T-helper 2 cell treated with Interferon-gamma antibody and Interleukin-4, amounts not matched to agents 5 μg/mL and 100 μg/mL, for 36 hours (primary cell): ENCODE results near the gene SRRM4.
"Not testable (repeated sequence)": the region's sequence is repeated elsewhere in the genome, so short reads cannot be mapped to it uniquely, and the experiment has no call there.

ENCODE experiments used
- DNase-seq: peaks from one replicate; pipeline ENCODE4 v3.0.0; 2021; ENCODE audit warnings: low spot score
- H3K27ac Mint-ChIP-seq: one replicate; pipeline ENCODE4 v1.8.0; 2021; ENCODE audit warnings: mild to moderate bottlenecking, mixed read lengths
- H3K27me3 Mint-ChIP-seq: one replicate; pipeline ENCODE4 v1.8.0; 2021; ENCODE audit warnings: low read depth, mixed read lengths
- H3K36me3 Mint-ChIP-seq: one replicate; pipeline ENCODE4 v1.8.0; 2021; ENCODE audit warnings: low read depth, mixed read lengths
- H3K4me1 Mint-ChIP-seq: one replicate; pipeline ENCODE4 v1.8.0; 2021; ENCODE audit warnings: low read depth, mixed read lengths
- H3K4me3 Mint-ChIP-seq: one replicate; pipeline ENCODE4 v1.8.0; 2022; ENCODE audit warnings: mild to moderate bottlenecking, moderate library complexity, mixed read lengths
- H3K9me3 Mint-ChIP-seq: one replicate; pipeline ENCODE4 v1.8.0; 2021; ENCODE audit warnings: mixed read lengths

SRRM4 gene

GRCh38 chr12:119019166-119019565, 37.8 kb downstream of the SRRM4 start:
- DNase-seq, result no peak
- no peak overlapping the region for H3K4me3 Mint-ChIP-seq
- H3K4me1 Mint-ChIP-seq, result no peaks in the 10 kb centered on the region
- H3K27ac Mint-ChIP-seq, result no peak overlapping the region
- H3K9me3 Mint-ChIP-seq, result no peaks in the 10 kb centered on the region
- no peaks in the 10 kb centered on the region for H3K27me3 Mint-ChIP-seq
- H3K36me3 Mint-ChIP-seq, result no peaks in the 10 kb centered on the region

GRCh38 chr12:119020406-119021360, 39.3 kb downstream of the SRRM4 start:
- H3K4me1 Mint-ChIP-seq, result no peaks in the 10 kb centered on the region
- H3K27me3 Mint-ChIP-seq, result no peaks in the 10 kb centered on the region
- H3K27ac Mint-ChIP-seq, result no peak overlapping the region
- no peak for DNase-seq
- no peaks in the 10 kb centered on the region for H3K36me3 Mint-ChIP-seq
- H3K4me3 Mint-ChIP-seq, result no peak overlapping the region
- no peaks in the 10 kb centered on the region for H3K9me3 Mint-ChIP-seq

GRCh38 chr12:119024356-119024755, 43.0 kb downstream of the SRRM4 start:
- H3K4me3 Mint-ChIP-seq, result no peak overlapping the region

GRCh38 chr12:119025786-119026185, 44.4 kb downstream of the SRRM4 start:
- Mint-ChIP-seq H3K36me3 (no peaks in the 10 kb centered on the region), H3K27ac (no peak overlapping the region), H3K4me1 (no peaks in the 10 kb centered on the region)

More at GRCh38 chr12:119024356-119024755, 43.0 kb downstream of the SRRM4 start:
- H3K27ac Mint-ChIP-seq, result no peak overlapping the region
- no peaks in the 10 kb centered on the region for H3K36me3 Mint-ChIP-seq
- no peaks in the 10 kb centered on the region for H3K27me3 Mint-ChIP-seq
- H3K9me3 Mint-ChIP-seq, result no peaks in the 10 kb centered on the region
- no peaks in the 10 kb centered on the region for H3K4me1 Mint-ChIP-seq
- no peak for DNase-seq

GRCh38 chr12:119033332-119033731, 52.0 kb downstream of the SRRM4 start:
- not testable (repeated sequence) for H3K27me3 Mint-ChIP-seq, H3K4me3 Mint-ChIP-seq, H3K27ac Mint-ChIP-seq, H3K4me1 Mint-ChIP-seq, H3K9me3 Mint-ChIP-seq, H3K36me3 Mint-ChIP-seq, DNase-seq

More at GRCh38 chr12:119025786-119026185, 44.4 kb downstream of the SRRM4 start:
- no peak for DNase-seq
- Mint-ChIP-seq H3K9me3 (no peaks in the 10 kb centered on the region), H3K27me3 (no peaks in the 10 kb centered on the region), H3K4me3 (no peak overlapping the region)

GRCh38 chr12:119036878-119037825, 55.8 kb downstream of the SRRM4 start:
- Mint-ChIP-seq H3K27ac (no peak overlapping the region), H3K9me3 (no peaks in the 10 kb centered on the region), H3K36me3 (no peaks in the 10 kb centered on the region), H3K4me3 (no peak overlapping the region), H3K4me1 (no peaks in the 10 kb centered on the region), H3K27me3 (no peaks in the 10 kb centered on the region)
- no peak for DNase-seq

GRCh38 chr12:119044094-119044493, 62.8 kb downstream of the SRRM4 start:
- H3K9me3 Mint-ChIP-seq, result peaks cover 5% of the 10 kb centered on the region
- no peak for DNase-seq
- no peaks in the 10 kb centered on the region for H3K27me3 Mint-ChIP-seq
- no peaks in the 10 kb centered on the region for H3K36me3 Mint-ChIP-seq
- H3K4me3 Mint-ChIP-seq, result no peak overlapping the region
- no peak overlapping the region for H3K27ac Mint-ChIP-seq
- no peaks in the 10 kb centered on the region for H3K4me1 Mint-ChIP-seq

- no peaks in the 10 kb centered on the region for H3K36me3 Mint-ChIP-seq
- no peak overlapping the region for H3K27ac Mint-ChIP-seq
- H3K4me1 Mint-ChIP-seq, result no peaks in the 10 kb centered on the region
- DNase-seq, result no peak
- H3K4me3 Mint-ChIP-seq, result no peak overlapping the region
- peaks cover 5% of the 10 kb centered on the region for H3K9me3 Mint-ChIP-seq
- no peaks in the 10 kb centered on the region for H3K27me3 Mint-ChIP-seq
Measured at GRCh38 chr12:119047641-119048040, 66.3 kb downstream of the SRRM4 start.

- Mint-ChIP-seq H3K27me3 (no peaks in the 10 kb centered on the region), H3K27ac (no peak overlapping the region)
- no peak for DNase-seq
Measured at GRCh38 chr12:119050663-119051062, 69.3 kb downstream of the SRRM4 start.

GRCh38 chr12:119051474-119051873, 70.1 kb downstream of the SRRM4 start:
- peaks cover 5% of the 10 kb centered on the region for H3K9me3 Mint-ChIP-seq
- no peaks in the 10 kb centered on the region for H3K4me1 Mint-ChIP-seq
- H3K27me3 Mint-ChIP-seq, result no peaks in the 10 kb centered on the region
- H3K27ac Mint-ChIP-seq, result no peak overlapping the region
- no peak for DNase-seq
- no peaks in the 10 kb centered on the region for H3K36me3 Mint-ChIP-seq
- H3K4me3 Mint-ChIP-seq, result no peak overlapping the region

More at GRCh38 chr12:119050663-119051062, 69.3 kb downstream of the SRRM4 start:
- no peak overlapping the region for H3K4me3 Mint-ChIP-seq
- H3K4me1 Mint-ChIP-seq, result no peaks in the 10 kb centered on the region
- peaks cover 5% of the 10 kb centered on the region for H3K9me3 Mint-ChIP-seq
- H3K36me3 Mint-ChIP-seq, result no peaks in the 10 kb centered on the region

- H3K27me3 Mint-ChIP-seq, result no peaks in the 10 kb centered on the region
- H3K9me3 Mint-ChIP-seq, result peaks cover 5% of the 10 kb centered on the region
- H3K4me1 Mint-ChIP-seq, result no peaks in the 10 kb centered on the region
- DNase-seq, result no peak
- no peak overlapping the region for H3K4me3 Mint-ChIP-seq
- H3K27ac Mint-ChIP-seq, result no peak overlapping the region
- no peaks in the 10 kb centered on the region for H3K36me3 Mint-ChIP-seq
Measured at GRCh38 chr12:119052001-119052400, 70.7 kb downstream of the SRRM4 start.

- Mint-ChIP-seq H3K4me3 (no peak overlapping the region), H3K27me3 (no peaks in the 10 kb centered on the region), H3K27ac (no peak overlapping the region), H3K36me3 (no peaks in the 10 kb centered on the region), H3K4me1 (no peaks in the 10 kb centered on the region), H3K9me3 (no peaks in the 10 kb centered on the region)
- DNase-seq, result no peak
Measured at GRCh38 chr12:119055977-119056376, 74.6 kb downstream of the SRRM4 start.

GRCh38 chr12:119060847-119061796, 79.8 kb downstream of the SRRM4 start:
- Mint-ChIP-seq H3K4me3 (no peak overlapping the region), H3K36me3 (no peaks in the 10 kb centered on the region)
- DNase-seq, result peak; percentile 7

More at GRCh38 chr12:119060847-119061796, 79.8 kb downstream of the SRRM4 start:
- H3K4me1 Mint-ChIP-seq, result no peaks in the 10 kb centered on the region
- H3K27me3 Mint-ChIP-seq, result no peaks in the 10 kb centered on the region
- H3K27ac Mint-ChIP-seq, result no peak overlapping the region
- H3K9me3 Mint-ChIP-seq, result no peaks in the 10 kb centered on the region
